Activated naive CD4-positive, alpha-beta T cell (primary cell): ENCODE results near the gene FOLR2.
"Not testable (repeated sequence)": the region's sequence is repeated elsewhere in the genome, so short reads cannot be mapped to it uniquely, and the experiment has no call there.

Source experiments
- DNase-seq, 4 experiments: peaks; one replicate each; lab custom pipeline; 2025; lab: John Stamatoyannopoulos, UW

FOLR2 gene

DNA sequence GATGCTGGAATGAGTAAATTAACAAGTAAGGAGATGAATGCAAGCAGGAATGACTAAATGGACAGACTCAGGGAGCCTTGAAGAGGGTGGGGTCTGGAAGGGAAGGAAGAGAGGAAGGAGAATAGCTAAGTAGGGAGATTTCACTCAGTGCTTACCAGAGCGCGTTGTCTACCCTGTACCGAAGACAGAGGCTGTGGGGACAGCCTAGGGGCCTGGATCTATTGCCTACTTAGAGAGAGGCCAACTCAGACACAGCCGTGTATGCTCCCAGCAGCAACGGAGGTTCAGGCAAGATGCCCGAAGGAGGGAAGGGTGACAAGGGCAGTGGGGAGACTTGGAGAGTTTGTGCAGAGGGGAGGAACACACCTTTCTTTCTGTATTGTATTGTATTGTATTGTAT, at the start of gene FOLR2:
TSS of gene FOLR2 (plus strand) at position 157 of the 400 bp plus-strand sequence. CDS start 1,791 bp downstream, outside the sequence.
- DNase-seq, result no peak

DNA sequence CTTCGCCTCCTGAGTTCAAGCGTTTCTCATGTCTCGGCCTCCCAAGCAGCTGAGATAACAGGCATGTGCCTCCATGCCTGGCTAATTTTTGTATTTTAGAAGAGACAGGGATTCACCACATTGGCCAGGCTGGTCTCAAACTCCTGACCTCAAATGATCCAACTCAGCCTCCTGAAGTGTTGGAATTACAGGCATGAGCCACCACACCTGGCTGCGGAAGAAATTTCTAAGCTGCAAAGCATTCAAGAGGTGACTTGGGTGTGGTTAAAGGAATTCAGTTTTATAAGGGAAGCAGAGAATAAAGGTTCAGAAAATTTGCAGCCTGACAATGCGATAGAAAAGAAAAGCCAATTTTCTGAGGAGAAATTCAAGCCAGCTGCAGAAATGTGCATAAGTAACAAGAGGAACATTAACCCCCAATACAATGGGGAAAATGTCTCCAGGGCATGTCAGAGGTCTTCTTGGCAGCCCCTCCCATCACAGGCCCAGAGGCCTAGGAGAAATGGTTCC, 47.5 kb upstream of the FOLR2 start:
- DNase-seq, result not testable (repeated sequence)

DNA sequence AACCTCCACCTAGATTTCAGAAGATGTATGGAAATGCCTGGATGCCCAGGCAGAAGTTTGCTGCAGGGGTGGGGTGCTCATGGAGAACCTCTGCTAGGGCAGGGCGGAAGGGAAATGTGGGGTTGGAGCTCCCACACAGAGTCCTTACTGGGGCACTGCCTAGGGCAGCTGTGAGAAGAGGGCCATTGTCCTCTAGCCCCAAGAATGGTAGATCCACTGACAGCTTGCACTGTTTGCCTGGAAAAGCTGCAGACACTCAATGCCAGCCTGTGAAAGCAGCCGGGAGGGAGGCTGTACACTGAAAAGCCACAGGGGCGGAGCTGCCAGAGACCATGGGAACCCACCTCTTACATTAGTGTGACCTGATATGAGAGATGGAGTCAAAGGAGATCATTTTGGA, 46.8 kb upstream of the FOLR2 start:
- not testable (repeated sequence) for DNase-seq

DNA sequence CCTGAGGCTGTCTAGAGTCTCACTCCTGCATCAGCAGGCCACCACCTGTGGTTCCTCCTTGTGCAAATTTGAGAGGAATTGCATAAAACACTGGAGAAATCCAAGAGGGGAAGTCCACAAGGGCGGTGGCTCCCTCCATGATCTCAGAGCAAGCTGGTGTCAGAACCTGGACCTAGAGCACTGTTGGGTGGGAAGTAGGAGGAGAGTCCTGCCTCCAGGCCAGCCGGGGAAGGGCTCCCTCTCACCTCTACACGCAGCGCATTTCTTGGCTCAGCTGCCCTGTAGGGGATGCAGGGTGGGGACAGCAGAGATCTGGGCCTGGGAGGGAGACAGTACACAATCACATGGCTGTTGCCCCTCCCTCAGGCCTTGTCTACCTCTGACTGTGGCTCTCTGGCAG, 44.6 kb upstream of the FOLR2 start:
- DNase-seq, result not testable (repeated sequence)

DNA sequence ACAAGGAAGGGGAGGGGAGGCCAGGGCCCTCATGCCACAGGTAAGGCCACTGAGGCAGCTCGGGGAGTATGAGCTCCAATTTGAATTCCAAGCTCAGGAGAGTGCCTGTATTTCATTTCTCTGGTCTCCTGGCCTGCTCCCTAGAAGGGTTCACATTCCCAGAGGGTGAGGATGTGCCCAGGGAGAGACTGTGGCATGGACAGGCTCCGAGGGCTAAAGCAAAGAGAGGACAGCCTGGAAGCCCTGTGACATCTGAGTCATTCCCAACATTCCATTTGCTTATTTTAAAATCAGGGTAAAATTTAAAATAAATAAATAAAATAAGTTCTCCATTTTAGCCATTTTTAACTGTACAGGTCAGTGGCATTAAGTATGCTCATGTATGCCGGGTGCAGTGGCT, 43.3 kb upstream of the FOLR2 start:
- DNase-seq, result no peak

DNA sequence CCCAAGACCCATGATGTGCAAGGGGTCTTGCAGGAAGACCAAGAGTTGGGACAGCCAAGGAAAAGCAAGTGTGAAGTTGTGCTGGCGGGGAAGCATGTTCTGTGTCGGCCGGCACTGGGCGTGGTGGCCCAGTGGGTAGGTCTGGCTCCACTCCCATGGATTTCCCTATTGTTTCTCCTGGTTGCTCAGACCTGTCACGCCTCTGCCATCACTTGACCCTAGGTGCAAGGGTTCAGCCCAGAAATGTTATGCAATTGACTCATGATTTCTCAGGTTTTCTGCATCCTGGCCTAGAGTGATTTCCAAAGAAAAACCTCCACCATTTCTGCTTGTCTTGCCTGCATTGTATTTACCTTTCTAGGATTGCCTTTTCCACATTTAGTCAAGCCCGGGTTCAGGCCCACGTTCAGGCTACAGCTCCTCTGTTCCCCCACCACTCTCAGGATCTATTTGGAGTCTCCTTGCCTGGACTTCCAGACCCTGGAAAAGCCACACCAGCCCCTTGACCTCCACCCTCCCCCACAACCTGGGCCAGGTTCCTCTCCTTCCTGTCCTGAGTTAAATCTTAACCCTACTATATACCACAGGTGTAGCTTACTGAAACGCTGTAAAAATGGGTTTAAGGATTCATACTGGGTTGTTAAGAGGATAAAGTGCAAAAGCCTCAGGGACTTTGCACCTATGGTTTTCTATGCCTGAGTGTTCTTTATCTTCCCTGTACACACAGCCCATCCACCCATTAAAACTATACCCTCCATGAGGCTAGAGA, 42.1 kb upstream of the FOLR2 start:
- no peak for DNase-seq

DNA sequence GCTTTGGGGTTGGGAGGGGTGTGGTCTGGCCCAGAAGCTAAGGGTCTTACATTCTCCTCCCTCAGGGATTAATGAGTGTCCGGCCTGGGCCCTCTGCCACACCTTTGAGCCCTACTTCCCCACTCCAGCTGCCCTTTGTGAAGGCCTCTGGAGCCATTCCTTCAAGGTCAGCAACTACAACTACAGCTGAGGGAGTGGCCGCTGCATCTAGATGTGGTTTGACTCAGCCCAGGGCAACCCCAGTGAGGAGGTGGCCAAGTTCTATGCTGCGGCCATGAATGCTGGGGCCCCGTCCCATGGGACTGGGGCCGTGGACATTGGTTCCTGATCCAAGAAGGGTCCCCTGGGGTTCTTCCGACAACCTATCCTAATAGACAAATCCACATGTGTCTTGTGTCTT, 38.9 kb upstream of the FOLR2 start:
- no peak for DNase-seq

DNA sequence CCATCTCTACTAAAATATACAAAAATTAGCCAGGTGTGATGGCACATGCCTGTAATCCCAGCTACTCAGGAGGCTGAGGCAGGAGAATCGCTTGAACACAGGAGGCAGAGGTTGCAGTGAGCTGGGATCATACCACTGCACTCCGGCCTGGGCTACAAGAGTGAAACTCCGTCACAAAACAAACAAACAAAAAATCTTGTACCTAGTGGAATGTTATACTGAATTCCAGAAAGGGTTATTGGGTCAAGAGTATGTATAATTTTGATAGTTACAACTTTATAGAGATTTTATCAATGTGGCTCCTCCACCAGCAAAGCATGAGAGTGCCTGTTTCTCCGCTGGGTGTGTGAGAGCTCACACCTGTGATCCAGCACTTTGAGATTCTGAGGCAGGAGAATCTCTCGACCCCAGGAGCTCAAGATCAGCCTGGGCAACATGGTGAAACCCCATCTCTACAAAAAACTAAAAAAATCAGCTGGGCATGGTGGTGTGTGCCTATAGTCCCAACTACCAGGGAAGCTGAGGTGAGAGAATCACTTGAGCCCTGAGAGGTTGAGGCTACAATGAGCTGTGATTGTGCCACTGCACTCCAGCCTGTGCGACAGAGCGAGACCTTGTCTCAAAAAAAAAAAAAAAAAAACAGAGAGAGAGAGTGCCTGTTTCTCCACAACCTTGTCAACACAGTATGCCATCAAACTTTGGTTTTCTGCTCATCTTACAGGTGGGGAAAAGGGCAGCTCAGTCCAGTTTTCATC, 37.4 kb upstream of the FOLR2 start:
- no peak for DNase-seq

DNA sequence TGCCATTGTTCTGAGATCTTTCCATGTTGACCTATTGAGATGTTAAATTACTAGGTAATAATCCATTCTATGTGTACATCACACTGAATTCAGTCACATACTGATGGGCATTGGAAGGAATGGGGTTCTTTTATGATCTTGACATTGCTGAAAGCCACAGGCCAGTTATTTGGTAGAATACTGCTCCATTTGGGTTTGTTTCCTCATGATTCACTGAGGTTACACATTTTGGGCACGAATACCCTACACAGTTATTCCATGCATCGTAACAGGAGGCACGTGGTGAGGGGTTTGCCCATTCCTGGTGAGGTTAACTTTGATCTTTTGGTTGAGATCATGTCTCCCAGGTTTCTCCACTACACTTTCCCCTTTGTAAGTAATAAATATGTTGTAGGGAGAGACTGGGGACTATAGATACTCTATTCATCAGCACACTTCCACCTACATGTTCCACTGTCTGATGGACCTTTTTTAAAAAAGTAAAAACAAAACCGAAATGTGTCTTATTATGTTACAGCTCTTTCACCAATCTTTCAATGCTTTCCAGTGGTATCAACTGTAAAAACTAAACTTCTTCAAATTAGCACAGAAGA, 36.7 kb upstream of the FOLR2 start:
- DNase-seq, result no peak

DNA sequence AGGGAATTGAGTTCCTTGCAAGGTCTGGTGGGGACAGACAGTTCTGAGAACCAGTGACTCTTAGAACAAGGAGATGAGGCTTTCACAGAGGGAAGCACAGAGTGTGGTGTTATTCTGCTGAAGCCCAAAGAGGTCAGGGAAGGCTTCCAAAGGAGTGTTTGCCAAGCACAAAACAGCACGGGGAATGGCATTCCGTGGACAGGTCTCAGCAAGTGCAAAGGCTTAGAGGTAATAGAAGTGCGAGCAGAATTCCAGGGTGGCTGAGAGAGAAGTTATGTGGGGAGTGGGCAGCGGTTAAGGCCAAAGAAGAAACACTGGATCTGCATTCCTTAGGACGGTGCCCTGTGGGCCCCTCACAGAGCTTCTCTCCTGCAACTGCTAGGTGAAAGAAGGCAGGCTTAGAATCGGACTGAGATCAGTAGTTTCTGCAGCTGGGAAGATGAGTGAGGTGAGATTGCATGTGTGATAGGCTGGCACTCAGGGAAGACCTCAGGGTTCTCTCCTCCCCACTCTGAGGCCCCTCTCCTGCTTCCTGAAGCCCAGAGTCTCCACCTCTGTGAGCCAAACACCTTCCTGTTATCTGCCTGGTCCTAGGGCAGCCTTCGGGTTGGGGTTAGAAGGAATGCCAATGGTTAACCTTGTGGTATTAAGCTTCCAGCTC, 35.6 kb upstream of the FOLR2 start:
- not testable (repeated sequence) for DNase-seq

DNA sequence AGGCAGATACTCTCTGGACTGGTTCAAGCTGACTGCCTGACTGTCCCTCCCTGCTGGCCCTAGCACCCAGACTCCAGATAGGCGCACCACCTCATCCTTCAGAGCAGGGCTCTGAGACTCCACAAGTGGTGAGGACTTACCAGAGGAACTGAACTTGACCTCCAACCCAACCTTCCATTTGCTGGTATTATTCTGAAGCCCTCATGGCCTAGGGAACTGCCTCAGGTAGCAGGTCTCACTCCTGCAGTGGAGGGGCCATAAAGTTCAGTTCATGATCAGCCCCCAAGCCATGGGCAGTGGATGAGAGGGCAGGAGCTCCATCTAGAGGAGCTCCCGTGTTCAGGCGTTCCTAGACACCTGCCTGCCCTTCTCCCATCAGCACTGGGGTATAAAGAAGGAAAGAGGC, 35.0 kb upstream of the FOLR2 start:
- DNase-seq, result not testable (repeated sequence)

DNA sequence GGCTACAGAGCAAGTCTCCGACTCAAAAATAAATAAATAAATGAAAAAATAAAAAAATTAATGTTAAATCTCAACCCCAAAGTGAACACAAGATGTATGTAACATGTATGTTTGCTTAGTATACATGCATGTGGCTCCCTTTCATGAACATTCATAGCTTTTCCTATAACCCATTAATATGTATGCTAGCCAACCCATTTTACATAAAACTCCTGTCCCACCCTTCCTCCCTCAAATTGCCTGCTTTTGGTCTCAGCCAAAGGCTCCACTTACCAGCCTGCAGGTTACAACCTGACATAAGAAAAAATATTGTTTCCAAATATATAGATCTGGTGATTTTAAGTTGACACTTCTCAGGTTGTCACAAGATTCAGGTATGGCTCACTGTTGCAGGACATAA, 28.3 kb upstream of the FOLR2 start:
- no peak for DNase-seq

DNA sequence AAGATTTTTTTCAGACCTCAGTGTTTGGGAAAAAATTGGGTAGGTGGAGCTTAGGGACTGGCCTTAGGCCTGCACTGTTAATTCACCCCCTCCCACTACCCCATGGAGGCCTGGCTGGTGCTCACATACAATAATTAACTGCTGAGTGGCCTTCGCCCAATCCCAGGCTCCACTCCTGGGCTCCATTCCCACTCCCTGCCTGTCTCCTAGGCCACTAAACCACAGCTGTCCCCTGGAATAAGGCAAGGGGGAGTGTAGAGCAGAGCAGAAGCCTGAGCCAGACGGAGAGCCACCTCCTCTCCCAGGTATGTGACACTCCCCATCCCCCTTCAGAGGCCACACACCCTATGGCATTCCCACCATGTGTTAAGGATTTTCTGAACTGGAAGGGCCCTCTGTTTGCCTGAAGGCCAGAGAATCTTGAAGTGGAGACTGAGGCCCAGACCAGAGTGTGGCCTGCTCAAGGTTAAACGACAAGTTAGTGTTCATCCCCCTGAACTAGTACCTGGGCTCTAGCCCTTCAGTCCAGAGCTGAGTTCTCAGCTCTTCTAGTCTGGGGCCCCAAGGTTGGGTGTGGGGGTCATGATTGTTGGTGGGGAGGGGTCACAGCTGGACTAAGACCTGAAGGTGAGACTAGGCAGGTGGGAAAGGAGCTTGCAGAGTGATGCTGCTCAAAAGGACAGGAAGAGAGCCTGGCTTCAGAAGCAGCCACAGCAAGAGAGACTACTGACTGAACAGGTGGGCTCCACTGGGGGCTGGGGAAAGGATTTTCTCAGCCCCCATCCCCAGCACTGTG, 26.9 kb upstream of the FOLR2 start:
- no peak for DNase-seq

DNA sequence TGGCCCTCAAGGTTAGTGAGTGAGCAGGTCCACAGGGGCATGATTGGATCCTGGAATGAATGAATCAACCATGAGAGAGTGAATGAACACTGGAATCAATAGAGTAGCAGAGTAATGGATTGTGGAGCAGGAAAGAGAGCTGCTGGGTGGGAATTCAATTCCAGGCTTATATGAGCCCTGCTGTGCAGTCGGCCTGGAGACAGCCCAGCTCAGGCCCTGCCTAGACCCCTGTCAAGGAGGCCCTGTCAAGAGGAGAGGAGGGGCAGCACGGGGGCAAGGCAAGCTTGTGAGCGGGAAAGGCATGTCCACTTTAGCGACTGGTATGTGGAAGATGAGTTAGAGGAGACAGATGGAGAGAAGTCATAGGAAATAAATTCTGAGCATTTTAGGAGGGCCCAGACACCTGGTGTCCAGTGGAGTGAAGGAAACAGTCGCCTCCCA, 25.9 kb upstream of the FOLR2 start:
- DNase-seq, result no peak

DNA sequence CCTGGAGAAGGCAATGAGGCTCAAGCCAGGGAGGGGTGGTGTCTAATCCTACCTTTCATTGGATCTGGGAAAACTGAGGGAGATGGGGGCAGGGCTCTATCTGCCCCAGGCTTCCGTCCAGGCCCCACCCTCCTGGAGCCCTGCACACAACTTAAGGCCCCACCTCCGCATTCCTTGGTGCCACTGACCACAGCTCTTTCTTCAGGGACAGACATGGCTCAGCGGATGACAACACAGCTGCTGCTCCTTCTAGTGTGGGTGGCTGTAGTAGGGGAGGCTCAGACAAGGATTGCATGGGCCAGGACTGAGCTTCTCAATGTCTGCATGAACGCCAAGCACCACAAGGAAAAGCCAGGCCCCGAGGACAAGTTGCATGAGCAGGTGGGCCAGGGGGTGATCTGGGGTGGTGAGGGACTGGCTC, 24.6 kb upstream of the FOLR2 start, which contains the start of gene FOLR1:
TSS of gene FOLR1 (plus strand) at position 180 of the 421 bp plus-strand sequence. CDS start at position 214, 34 bp downstream.
- no peak for DNase-seq

DNA sequence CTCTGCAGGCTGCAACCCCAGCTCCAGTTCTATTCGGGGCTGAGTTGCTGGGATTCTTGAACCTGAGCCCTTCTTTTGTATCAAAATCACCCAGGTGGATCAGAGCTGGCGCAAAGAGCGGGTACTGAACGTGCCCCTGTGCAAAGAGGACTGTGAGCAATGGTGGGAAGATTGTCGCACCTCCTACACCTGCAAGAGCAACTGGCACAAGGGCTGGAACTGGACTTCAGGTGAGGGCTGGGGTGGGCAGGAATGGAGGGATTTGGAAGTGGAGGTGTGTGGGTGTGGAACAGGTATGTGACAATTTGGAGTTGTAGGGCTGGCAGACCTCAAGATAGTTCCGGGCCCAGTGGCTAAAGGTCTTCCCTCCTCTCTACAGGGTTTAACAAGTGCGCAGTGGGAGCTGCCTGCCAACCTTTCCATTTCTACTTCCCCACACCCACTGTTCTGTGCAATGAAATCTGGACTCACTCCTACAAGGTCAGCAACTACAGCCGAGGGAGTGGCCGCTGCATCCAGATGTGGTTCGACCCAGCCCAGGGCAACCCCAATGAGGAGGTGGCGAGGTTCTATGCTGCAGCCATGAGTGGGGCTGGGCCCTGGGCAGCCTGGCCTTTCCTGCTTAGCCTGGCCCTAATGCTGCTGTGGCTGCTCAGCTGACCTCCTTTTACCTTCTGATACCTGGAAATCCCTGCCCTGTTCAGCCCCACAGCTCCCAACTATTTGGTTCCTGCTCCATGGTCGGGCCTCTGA, 20.9 kb upstream of the FOLR2 start:
- DNase-seq, result no peak

DNA sequence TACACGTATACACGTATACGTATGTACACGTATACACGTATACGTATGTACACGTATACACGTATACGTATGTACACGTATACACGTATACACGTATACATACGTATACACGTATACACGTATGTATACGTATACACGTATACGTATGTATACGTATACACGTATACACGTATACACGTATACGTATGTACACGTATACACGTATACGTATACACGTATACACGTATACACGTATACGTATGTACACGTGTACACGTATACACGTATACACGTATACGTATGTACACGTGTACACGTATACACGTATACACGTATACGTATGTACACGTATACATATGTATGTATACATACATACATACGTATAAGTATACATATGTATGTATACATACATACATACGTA, 15.1 kb upstream of the FOLR2 start:
- not testable (repeated sequence) for DNase-seq

DNA sequence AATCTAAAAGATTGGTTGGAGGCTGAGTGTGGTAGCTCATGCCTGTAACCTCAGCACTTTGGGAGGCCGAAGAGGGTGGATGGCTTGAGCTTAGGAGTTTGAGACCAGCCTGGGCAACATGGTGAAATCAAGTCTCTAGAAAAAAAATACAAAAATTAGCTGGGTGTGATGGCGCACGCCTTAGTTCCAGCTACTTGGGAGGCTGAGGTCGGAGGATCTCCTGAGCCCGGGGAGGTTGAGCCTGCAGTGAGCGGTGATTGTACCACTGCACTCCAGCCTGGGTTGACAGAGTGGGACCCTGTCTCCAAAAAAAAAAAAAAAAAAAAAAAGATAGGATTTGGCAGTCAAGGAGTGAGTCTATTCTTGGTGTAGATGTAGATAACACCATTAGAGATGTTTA, 14.0 kb upstream of the FOLR2 start:
- no peak for DNase-seq

DNA sequence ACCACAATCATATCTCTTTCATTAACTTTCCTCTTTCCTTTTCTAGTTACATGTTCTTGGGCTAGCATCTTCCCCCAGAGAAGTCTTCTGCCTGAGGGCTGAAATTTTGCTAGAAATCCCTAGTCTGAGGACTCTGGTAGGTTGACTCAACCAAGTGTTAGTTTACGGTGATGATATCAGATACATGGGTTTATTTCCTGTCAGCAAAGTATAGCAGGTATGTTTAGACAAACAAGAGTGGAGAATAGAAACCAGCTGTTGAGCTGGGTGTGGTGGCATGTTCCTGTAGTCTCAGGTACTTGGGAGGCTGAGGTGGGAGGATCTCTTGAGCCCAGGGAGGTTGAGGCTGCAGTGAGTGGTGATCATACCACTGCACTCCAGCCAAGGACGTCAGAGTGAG, 13.4 kb upstream of the FOLR2 start:
- no peak for DNase-seq

DNA sequence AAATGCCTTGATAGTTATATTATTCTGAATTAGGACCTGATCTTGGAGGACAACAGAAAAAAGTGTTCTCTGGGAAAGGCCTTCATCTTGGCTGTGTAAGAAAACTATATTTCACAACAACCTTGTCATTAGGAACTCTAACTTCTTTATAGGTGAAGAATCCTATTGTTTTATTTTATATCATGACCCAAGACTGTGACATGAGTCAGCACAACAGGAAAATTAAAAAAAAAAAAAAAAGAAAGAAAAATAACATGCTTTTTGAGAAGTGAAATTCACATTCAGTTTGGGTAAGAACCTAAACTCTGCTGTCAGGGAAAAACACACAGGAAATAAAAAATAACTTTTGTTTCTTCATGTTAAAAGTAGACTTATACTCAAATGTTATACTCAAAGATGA, 11.7 kb upstream of the FOLR2 start:
- no peak for DNase-seq
